Measurements from ENCODE around the gene DNAJC17. TPM values are rescaled to one million over a fixed set of nuclear protein-coding genes. Genes with fewer than 3 reads are reported as not detected.
A peak's percentile ranks its signal among the peaks of the same experiment; 100 is the strongest.

Gene DNAJC17
- total RNA-seq, 1 donor = 21.6 TPM

GRCh38 chr15:40747685-40748631, 59.3 kb downstream of the DNAJC17 start:
- H3K4me3 ChIP-seq (ENCODE audit: low read depth, low read length) = no peak overlapping the region
- TF ChIP-seq, protein P1, sequence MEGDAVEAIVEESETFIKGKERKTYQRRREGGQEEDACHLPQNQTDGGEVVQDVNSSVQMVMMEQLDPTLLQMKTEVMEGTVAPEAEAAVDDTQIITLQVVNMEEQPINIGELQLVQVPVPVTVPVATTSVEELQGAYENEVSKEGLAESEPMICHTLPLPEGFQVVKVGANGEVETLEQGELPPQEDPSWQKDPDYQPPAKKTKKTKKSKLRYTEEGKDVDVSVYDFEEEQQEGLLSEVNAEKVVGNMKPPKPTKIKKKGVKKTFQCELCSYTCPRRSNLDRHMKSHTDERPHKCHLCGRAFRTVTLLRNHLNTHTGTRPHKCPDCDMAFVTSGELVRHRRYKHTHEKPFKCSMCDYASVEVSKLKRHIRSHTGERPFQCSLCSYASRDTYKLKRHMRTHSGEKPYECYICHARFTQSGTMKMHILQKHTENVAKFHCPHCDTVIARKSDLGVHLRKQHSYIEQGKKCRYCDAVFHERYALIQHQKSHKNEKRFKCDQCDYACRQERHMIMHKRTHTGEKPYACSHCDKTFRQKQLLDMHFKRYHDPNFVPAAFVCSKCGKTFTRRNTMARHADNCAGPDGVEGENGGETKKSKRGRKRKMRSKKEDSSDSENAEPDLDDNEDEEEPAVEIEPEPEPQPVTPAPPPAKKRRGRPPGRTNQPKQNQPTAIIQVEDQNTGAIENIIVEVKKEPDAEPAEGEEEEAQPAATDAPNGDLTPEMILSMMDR (IDR thresholded peaks at IDR 0.05; ENCODE audit: insufficient read depth, low read length) = no peak
- no peak for DNase-seq (ENCODE audit: low read depth)

GRCh38 chr15:40746916-40747418, 60.3 kb downstream of the DNAJC17 start:
- no peak overlapping the region for H3K4me3 ChIP-seq (ENCODE audit: low read depth, low read length)
- TF ChIP-seq, protein P1 (IDR thresholded peaks at IDR 0.05; ENCODE audit: insufficient read depth, low read length) = no peak
- peak; percentile 90 for DNase-seq (ENCODE audit: low read depth)

- H3K4me3 ChIP-seq (ENCODE audit: low read depth, low read length) = no peak overlapping the region
- DNase-seq (ENCODE audit: low read depth) = no peak
- TF ChIP-seq, protein P1 (IDR thresholded peaks at IDR 0.05; ENCODE audit: insufficient read depth, low read length) = no peak
Observed at GRCh38 chr15:40744815-40745152, 62.5 kb downstream of the DNAJC17 start.

GRCh38 chr15:40743921-40744814, 63.1 kb downstream of the DNAJC17 start:
- DNase-seq (ENCODE audit: low read depth) = peak; percentile 56
- no peak overlapping the region for H3K4me3 ChIP-seq (ENCODE audit: low read depth, low read length)
- TF ChIP-seq, protein P1 (IDR thresholded peaks at IDR 0.05; ENCODE audit: insufficient read depth, low read length) = peak; percentile 14

- TF ChIP-seq, protein P1 (IDR thresholded peaks at IDR 0.05; ENCODE audit: insufficient read depth, low read length) = no peak
- DNase-seq (ENCODE audit: low read depth) = no peak
- H3K4me3 ChIP-seq (ENCODE audit: low read depth, low read length) = no peak overlapping the region
Observed at GRCh38 chr15:40743485-40743901, 63.8 kb downstream of the DNAJC17 start.

- no peak for DNase-seq (ENCODE audit: low read depth)
- TF ChIP-seq, protein P1 (IDR thresholded peaks at IDR 0.05; ENCODE audit: insufficient read depth, low read length) = no peak
- H3K4me3 ChIP-seq (ENCODE audit: low read depth, low read length) = no peak overlapping the region
Observed at GRCh38 chr15:40739854-40740253, 67.4 kb downstream of the DNAJC17 start.
